Stimulated activated CD4-positive, alpha-beta T cell treated with anti-CD3 and anti-CD28 coated beads, TNF-alpha, amount 100 ng/mL, for 24 hours (primary cell): ENCODE measurements around the gene CHST11.

Experiments
- DNase-seq, 3 experiments: peaks; one replicate each; pipeline ENCODE4 v3.0.0-alpha.2; 2020; ENCODE audit warnings: low read depth in 3 of 3

CHST11 gene

GRCh38 chr12:104456417-104456949 lies at the start of gene CHST11:
CHST11 (plus strand) TSS chr12:104456948.
- peak; percentile 52 to 79 (median 52) for DNase-seq

GRCh38 chr12:104407438-104407837 lies 49.3 kb upstream of the CHST11 start:
- DNase-seq = no peak

DNA sequence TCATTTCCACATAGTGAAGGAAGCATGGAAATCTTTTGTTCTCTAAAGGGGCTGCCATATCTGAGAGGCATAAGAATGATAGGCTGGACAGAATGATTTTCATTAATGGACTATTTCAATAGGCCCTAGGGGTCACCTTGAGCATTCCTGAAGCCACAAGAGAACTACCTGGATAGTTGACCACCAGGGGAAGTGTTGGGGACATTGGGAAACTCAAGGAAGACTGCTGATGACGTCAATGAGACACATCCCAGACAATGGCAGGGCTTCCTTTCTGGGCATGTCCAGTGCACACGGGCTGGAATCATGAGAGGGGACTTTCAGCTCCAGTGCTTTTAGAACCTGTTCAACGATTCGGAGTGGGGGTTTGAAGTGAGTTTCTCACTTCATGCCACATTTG lies 48.8 kb upstream of the CHST11 start:
- DNase-seq = no peak

DNA sequence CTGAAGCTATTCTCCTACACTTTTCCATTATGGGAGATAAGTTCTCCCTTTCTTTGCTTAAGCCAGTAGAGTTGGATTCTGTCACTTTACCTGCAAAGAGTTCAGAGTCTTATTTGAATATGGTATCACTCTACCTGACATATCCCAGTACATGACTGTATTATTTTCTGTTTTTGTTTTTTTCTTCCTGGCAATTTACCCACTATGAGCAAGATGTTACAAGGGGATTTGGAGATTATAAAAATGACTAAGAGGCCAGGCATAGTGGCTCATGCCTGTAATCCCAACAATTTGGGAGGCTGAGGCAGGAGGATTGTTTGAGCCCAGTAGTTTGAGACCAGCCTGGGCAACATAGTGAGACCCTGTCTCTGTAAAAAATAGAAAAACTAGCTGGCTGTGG lies 46.4 kb upstream of the CHST11 start:
- DNase-seq = no peak

GRCh38 chr12:104410786-104411185 lies 46.0 kb upstream of the CHST11 start:
- no peak for DNase-seq

- no peak for DNase-seq
These were observed 44.7 kb upstream of the CHST11 start for GRCh38 chr12:104411826-104412641.

DNA sequence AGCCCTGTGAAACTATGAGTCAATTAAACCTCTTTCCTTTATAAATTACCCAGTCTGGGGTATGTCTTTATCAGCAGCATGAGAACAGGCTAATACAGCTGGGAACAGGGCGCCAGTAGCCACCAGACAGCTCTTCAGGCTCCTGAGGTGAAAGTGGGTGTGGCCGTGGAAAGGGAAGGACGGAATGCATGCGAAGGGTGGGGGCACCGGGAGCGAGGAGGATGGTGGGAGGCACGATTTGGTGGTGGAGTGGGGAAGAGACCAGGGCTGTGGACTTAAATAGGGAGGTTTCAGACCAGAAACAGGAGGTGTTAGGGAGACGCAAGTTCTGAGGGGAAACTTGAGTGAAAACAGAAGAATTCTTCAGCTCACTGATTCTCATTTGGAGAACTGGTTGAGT lies 44.1 kb upstream of the CHST11 start:
- DNase-seq = no peak

- no peak for DNase-seq
These were observed 43.4 kb upstream of the CHST11 start for GRCh38 chr12:104413330-104413729.

DNA sequence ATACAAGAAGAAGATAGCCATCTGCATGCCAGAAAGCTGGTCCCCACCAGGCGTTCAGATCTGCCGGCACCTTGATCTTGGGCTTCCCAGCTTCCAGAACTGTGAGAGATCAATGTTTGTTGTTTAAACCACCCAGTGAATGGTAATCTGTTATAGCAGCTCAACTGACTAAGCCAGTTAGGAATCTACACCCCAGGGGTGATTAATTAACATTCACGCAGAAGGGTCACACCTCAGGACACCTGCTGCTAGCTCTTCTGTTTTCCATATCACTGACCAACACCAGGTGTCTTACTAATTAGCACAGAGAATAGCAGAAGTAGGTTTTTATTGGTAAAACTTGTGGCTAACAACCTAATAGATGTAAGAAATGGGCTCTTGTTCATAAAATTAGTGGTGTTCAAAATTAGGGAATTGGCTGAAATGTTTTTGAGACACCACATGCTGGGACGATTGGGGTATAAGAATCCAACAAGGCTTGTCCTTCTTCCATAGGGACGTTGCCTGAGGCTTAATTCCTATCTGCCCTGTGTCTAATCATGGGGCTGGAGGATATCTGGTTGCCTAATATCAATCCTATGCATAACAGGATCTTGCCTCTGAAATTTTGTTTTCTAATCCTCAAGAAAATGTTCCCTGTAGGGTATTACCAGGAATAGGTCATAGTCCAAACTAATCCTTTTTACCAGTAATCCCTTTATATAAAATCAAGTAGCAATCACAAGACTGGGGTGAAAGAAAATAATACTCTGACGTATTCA lies 42.0 kb upstream of the CHST11 start:
- DNase-seq = no peak

DNA sequence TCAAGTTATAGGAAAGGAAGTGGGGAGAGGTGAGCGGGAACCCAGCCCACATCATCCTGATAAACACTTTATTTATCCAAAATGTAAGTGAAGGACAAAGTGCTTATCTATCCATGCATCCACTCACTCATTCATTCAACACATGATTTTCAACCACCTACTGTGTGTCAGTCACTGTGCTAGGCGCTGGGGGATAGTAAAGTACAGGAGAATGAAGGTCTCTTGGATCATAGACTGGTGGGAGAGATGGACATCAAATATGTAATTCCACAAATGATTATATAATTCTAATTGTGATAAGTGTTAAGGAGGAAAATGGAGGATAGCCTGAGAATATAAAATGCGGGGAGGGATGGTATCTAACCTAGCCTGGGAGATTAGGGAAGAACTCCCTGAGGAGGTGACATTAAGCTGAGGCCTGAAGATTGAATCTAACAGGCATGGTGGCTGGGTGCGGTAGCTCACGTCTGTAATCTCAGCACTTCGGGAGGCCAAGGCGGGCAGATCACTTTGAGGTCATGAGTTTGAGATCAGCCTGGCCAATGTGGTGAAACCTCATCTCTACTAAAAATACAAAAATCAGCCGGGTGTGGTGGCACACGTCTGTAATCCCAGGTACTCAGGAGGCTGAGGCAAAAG lies 41.3 kb upstream of the CHST11 start:
- DNase-seq = no peak

GRCh38 chr12:104416136-104416535 lies 40.6 kb upstream of the CHST11 start:
- no peak for DNase-seq

DNA sequence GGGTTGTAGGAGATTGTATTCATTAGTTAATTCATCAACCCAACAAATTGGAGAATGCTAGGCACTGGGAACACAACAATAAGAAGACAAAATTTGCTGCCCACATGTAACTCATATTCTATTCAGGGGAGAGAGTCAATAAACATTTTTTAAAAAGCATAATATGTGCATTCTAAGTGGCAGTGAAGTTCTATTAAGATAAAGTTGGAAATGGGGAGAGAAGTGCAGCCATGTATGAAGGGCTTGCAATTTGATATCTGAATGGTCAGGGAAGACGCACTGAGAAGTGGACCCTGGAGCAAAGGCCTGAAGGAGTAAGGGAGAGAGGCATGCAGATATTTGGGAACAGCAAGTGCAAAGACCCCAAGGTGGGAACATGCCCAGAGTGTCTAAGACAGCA lies 40.2 kb upstream of the CHST11 start:
- DNase-seq = no peak

DNA sequence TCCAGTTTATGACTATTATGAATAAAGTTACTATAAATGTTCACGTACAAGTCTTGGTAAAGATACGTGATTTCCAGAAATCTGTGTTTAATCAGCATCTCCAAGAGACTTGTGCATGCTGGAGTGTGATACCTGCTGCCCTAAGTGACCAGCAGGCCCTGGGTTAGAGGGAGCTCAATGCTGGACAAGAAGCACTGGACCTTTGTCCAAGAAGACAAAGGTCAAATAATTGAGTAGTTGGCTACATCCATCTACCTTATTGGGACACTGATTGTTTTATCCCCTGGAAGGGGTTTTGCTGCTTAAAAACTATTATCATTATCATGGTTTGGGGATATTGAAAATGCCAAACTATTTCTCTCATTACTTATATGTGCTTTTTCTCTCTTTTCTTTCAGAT lies 37.0 kb upstream of the CHST11 start:
- no peak for DNase-seq

GRCh38 chr12:104420868-104421267 lies 35.9 kb upstream of the CHST11 start:
- no peak for DNase-seq

GRCh38 chr12:104421343-104421742 lies 35.4 kb upstream of the CHST11 start:
- no peak for DNase-seq

DNA sequence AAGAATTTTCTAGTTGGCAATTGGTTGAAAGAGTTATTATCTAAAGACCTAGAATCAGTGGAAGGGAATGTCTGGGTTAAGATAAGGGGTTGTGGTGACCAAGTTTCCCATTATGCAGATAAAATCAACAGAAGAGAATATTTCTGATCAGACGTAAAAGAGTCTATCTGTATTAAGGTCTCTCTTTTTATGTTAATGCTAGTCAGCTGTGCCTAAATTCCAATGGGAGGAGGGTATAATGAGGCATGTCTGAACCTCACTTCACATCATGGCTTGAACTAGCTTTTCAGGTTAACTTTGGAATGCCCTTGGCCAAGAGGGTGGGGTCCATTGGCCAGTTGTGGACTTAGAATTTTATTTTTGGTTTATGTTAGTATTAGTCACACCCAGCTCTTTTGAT lies 34.3 kb upstream of the CHST11 start:
- DNase-seq = no peak

DNA sequence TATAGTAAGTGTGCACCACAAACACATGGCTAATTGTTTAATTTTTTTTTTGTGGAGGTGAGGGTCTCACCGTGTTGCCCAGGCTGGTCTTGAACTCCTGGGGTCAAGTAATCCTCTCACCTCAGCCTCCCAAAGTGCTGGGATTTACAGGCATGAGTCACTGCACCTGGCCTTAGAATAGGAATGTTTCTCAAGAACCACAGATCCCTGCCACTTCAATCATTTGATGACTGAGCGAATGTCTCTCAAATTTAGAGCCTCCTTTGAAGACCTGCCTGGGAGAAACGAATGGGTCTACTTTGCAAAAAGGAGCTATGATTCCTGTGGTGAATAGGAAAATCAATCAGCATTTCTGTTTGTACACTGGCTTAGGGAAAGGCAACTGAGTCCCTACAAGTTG lies 33.5 kb upstream of the CHST11 start:
- DNase-seq = no peak

DNA sequence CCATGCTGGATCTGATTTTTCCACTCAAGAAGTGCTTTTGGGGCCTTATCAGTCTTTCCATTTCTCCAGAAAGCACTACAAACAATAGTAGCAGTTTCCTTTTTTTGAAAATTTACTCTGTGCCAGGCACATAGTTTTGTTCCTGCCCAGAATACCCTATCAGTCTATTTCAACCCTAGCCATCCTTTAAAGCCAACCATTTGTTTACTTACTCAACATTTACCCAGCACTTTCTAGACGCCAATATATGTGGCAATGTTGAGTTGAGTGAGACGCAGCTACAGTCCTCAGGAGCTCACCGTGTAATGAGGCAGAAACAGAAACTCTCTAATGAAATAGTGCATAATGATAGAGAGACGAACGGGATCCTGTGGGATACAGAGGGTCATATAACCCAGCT lies 32.9 kb upstream of the CHST11 start:
- no peak for DNase-seq

DNA sequence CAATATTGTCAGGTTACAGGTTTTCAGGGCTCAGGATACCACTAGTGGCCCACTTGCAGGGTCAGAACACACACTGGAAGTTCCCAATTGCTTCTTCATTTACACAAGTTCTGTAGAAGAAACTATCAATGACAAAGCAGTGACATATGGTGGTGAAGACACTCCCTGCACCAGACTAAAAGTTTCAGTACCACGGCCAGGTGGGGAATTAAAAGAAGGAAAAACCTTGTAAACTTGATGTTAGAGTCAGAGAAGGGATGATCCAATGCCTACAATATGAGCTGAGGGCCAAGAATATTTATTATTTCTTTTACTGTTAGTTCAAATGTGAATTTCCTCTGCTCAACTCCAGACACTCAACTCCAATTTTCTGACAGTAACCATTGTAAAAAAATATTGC lies 31.8 kb upstream of the CHST11 start:
- DNase-seq = no peak

DNA sequence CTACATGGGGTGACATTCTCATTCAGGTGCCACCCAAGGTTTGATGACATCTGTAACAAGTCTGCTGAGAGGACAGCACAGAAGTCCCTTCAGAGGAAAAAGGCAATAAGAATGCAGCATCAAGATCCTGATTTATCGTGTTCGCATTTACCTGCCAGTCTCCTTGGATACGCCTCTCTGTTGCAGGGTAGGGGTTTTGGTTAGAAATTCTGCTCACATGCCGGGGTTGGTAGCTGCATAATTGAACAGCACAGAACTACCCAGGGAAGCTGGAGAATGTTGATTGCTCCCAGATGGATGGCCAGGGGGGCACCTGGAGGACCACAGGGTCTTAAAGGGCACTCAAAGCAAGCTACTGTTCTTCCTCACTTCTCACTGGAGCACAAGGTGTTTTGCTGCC lies 31.1 kb upstream of the CHST11 start:
- DNase-seq = no peak

DNA sequence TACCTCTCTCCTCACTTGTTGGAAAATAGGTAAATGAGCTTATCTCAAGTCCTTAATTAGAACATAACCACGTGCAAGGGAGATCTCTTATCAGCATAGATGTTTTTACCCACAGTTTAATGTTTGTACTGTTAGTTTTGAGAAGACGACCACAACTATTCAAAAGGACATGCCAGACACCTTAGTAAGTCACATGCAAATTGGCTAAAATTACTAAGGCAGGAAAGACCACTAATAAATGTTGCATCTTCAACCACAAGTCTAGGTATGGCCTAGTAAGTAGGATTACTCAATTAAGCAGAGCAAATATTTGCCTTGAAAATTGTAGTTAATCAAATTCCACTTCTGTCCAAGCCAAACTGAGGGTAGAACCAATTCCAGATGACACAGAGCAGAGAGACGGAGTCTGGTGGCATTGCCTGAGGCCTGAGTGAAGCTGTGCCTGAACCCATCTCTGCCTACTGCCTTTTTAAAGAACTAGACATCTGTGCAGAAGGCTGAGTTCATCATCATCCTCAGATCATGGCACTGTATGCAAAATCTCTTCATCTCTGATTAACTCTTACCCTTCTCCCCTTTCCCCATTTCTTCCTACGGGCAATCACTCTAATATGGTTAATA lies 29.7 kb upstream of the CHST11 start:
- DNase-seq = no peak

- DNase-seq = no peak
These were observed 29.2 kb upstream of the CHST11 start for GRCh38 chr12:104427547-104427938.
